ENCODE measurements around the gene WDR72. TPM values are rescaled to one million over a fixed set of nuclear protein-coding genes. Genes with fewer than 3 reads are reported as not detected.

The WDR72 gene
- total and polyA plus RNA-seq, 2 experiments from 2014 or later = 0.99 to 1.9 TPM

- no peak for TF ChIP-seq STAT1 (IDR thresholded peaks at IDR 0.05; ENCODE audit: unreplicated experiment)
- TF ChIP-seq, protein P1, sequence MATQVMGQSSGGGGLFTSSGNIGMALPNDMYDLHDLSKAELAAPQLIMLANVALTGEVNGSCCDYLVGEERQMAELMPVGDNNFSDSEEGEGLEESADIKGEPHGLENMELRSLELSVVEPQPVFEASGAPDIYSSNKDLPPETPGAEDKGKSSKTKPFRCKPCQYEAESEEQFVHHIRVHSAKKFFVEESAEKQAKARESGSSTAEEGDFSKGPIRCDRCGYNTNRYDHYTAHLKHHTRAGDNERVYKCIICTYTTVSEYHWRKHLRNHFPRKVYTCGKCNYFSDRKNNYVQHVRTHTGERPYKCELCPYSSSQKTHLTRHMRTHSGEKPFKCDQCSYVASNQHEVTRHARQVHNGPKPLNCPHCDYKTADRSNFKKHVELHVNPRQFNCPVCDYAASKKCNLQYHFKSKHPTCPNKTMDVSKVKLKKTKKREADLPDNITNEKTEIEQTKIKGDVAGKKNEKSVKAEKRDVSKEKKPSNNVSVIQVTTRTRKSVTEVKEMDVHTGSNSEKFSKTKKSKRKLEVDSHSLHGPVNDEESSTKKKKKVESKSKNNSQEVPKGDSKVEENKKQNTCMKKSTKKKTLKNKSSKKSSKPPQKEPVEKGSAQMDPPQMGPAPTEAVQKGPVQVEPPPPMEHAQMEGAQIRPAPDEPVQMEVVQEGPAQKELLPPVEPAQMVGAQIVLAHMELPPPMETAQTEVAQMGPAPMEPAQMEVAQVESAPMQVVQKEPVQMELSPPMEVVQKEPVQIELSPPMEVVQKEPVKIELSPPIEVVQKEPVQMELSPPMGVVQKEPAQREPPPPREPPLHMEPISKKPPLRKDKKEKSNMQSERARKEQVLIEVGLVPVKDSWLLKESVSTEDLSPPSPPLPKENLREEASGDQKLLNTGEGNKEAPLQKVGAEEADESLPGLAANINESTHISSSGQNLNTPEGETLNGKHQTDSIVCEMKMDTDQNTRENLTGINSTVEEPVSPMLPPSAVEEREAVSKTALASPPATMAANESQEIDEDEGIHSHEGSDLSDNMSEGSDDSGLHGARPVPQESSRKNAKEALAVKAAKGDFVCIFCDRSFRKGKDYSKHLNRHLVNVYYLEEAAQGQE (IDR thresholded peaks at IDR 0.05; ENCODE audit: unreplicated experiment) = no peak
Observed at GRCh38 chr15:53581513-53581912, 177.9 kb downstream of the WDR72 start (continued).

DNA sequence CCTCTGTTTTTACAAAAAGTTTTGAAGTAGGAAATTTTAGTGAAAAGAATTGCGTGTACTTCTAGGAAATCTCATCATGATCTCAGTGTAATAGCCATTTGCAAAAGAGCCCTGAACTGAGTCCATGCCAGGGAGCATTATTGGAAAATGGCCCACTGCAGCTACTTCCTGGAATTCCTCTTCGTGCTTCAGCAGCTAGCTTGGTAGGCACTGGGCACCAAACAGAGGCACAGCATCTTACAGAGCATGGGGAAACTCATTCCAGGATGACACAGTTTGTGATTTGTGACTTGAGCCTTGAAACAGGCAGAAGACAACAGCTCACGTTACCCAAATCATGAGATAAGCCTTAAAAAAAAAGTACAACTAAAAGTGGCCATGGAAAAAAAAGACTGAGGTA lies 179.1 kb downstream of the WDR72 start:
- Histone ChIP-seq H3K36me3 (ENCODE audit: insufficient read depth) (no peaks in the 10 kb centered on the region), H3K4me3 (no peak overlapping the region), H3K79me2 (replicated peaks; ENCODE audit: insufficient read depth) (no peaks in the 10 kb centered on the region), H3K27ac (ENCODE audit: low read depth) (no peak overlapping the region), H3K4me2 (no peak overlapping the region), H3F3A (replicated peaks; ENCODE audit: low read depth) (no peaks in the 10 kb centered on the region), H4K20me1 (replicated peaks; ENCODE audit: insufficient read depth) (no peaks in the 10 kb centered on the region), H2AFZ (no peak overlapping the region), H3K4me1 (ENCODE audit: insufficient read depth) (no peaks in the 10 kb centered on the region), H3K9me2 (ENCODE audit: insufficient read depth) (no peaks in the 10 kb centered on the region), H3K27me3 (ENCODE audit: insufficient read depth) (no peaks in the 10 kb centered on the region)
- Mint-ChIP-seq H3K9me3 (no peaks in the 10 kb centered on the region), H3K4me1 (no peaks in the 10 kb centered on the region), H3K27ac (no peak overlapping the region), H3K4me3 (no peak overlapping the region), H3K36me3 (ENCODE audit: low read depth) (no peaks in the 10 kb centered on the region), H3K27me3 (ENCODE audit: insufficient read depth, low read depth, poor library complexity) (peaks cover 1% of the 10 kb centered on the region)
- TF ChIP-seq JUNB (IDR thresholded peaks at IDR 0.05; ENCODE audit: unreplicated experiment) (no peak), ZNF114 (CRISPR knock-in tag; IDR thresholded peaks at IDR 0.05) (no peak), EZH2 (IDR thresholded peaks at IDR 0.05; ENCODE audit: low read depth, unreplicated experiment) (no peak), EZH2phosphoT487 (IDR thresholded peaks at IDR 0.05; ENCODE audit: unreplicated experiment) (no peak), CREB1 (CRISPR knock-in tag; IDR thresholded peaks at IDR 0.05; ENCODE audit: low read depth) (no peak), ZNF462 (CRISPR knock-in tag; IDR thresholded peaks at IDR 0.05) (no peak)
- TF ChIP-seq, protein P1 (IDR thresholded peaks at IDR 0.05; ENCODE audit: unreplicated experiment) = no peak
- TF ChIP-seq, protein P2, sequence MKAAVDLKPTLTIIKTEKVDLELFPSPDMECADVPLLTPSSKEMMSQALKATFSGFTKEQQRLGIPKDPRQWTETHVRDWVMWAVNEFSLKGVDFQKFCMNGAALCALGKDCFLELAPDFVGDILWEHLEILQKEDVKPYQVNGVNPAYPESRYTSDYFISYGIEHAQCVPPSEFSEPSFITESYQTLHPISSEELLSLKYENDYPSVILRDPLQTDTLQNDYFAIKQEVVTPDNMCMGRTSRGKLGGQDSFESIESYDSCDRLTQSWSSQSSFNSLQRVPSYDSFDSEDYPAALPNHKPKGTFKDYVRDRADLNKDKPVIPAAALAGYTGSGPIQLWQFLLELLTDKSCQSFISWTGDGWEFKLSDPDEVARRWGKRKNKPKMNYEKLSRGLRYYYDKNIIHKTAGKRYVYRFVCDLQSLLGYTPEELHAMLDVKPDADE (IDR thresholded peaks at IDR 0.05) = no peak
- ATAC-seq (no peak), DNase-seq (ENCODE audit: low spot score) (no peak)

Data from GM23338 (cell line).